ENCODE results near the gene MCRIP2.

Gene MCRIP2

GRCh38 chr16:671353-672131 is 29.9 kb downstream of the MCRIP2 start:
- no peak overlapping the region for H3K4me3 ChIP-seq (ENCODE audit: low read depth, low read length)
- TF ChIP-seq CTCF (IDR thresholded peaks at IDR 0.05; ENCODE audit: control insufficient read depth, extremely low read depth, insufficient read depth): no peak
- no peak for DNase-seq (ENCODE audit: low read depth)

- TF ChIP-seq CTCF (IDR thresholded peaks at IDR 0.05; ENCODE audit: control insufficient read depth, extremely low read depth, insufficient read depth): no peak
- no peak overlapping the region for H3K4me3 ChIP-seq (ENCODE audit: low read depth, low read length)
- DNase-seq (ENCODE audit: low read depth): no peak
These were observed 30.7 kb downstream of the MCRIP2 start for GRCh38 chr16:672371-672770.

GRCh38 chr16:672851-673250 is 31.2 kb downstream of the MCRIP2 start:
- H3K4me3 ChIP-seq (ENCODE audit: low read depth, low read length): no peak overlapping the region
- DNase-seq (ENCODE audit: low read depth): no peak
- no peak for TF ChIP-seq CTCF (IDR thresholded peaks at IDR 0.05; ENCODE audit: control insufficient read depth, extremely low read depth, insufficient read depth)

GRCh38 chr16:673399-673991 is 31.9 kb downstream of the MCRIP2 start:
- no peak overlapping the region for H3K4me3 ChIP-seq (ENCODE audit: low read depth, low read length)
- no peak for DNase-seq (ENCODE audit: low read depth)
- TF ChIP-seq CTCF (IDR thresholded peaks at IDR 0.05; ENCODE audit: control insufficient read depth, extremely low read depth, insufficient read depth): no peak

- TF ChIP-seq CTCF (IDR thresholded peaks at IDR 0.05; ENCODE audit: control insufficient read depth, extremely low read depth, insufficient read depth): no peak
- DNase-seq (ENCODE audit: low read depth): no peak
- H3K4me3 ChIP-seq (ENCODE audit: low read depth, low read length): no peak overlapping the region
These were observed 32.7 kb downstream of the MCRIP2 start for GRCh38 chr16:674214-674881.

- no peak for TF ChIP-seq CTCF (IDR thresholded peaks at IDR 0.05; ENCODE audit: control insufficient read depth, extremely low read depth, insufficient read depth)
- H3K4me3 ChIP-seq (ENCODE audit: low read depth, low read length): no peak within 1 kb of the TSS
- no peak for DNase-seq (ENCODE audit: low read depth)
These were observed 33.6 kb downstream of the MCRIP2 start, which contains the start of gene RHBDL1 for GRCh38 chr16:674968-675883. RHBDL1 (plus strand) TSS chr16:675671; CDS start chr16:675791, 120 bp downstream.

Data from LNCaP clone FGC (cell line).